DND-41 (cell line): ENCODE results near the gene CASKIN2.

Experiments
- ATAC-seq: fragments of 200-7000 bp; cut with Tn5 transposase; 3 replicates; pipeline ENCODE4 v1.9.1; 2021; ENCODE audit warnings: low read depth; ENCODE audit not compliant: insufficient read depth
- DNase-seq: peaks from one replicate; pipeline ENCODE4 v3.0.0-alpha.2; 2020
- H2AFZ ChIP-seq: 2 replicates; pipeline ENCODE4 v1.6.0; 2012; ENCODE audit warnings: low read depth, low read length
- H3K27ac ChIP-seq: 2 replicates; pipeline ENCODE4 v1.5.1; 2012; ENCODE audit warnings: low read length, inconsistent platforms
- H3K27me3 ChIP-seq: fragments of 200-600 bp; sonication (generic); 2 replicates; pipeline ENCODE4 v1.6.0; 2012; ENCODE audit warnings: low read length, mild to moderate bottlenecking, inconsistent platforms; ENCODE audit not compliant: insufficient read depth, poor library complexity
- H3K36me3 ChIP-seq: 2 replicates; pipeline ENCODE4 v1.5.1; 2012; ENCODE audit warnings: low read length, inconsistent platforms; ENCODE audit not compliant: insufficient read depth
- H3K4me1 ChIP-seq: 2 replicates; pipeline ENCODE4 v1.5.1; 2012; ENCODE audit warnings: mild to moderate bottlenecking, low read length; ENCODE audit not compliant: insufficient read depth
- H3K4me2 ChIP-seq: 2 replicates; pipeline ENCODE4 v1.6.0; 2012; ENCODE audit warnings: mild to moderate bottlenecking, moderate library complexity, low read length, inconsistent platforms; ENCODE audit not compliant: insufficient read depth
- H3K4me3 ChIP-seq, 2 experiments: fragments of 200-600 bp in 1 of 2; shearing (Covaris generic) in 1 of 2; 2 replicates each; pipeline ENCODE4 v1.5.1; 2012 to 2016; ENCODE audit warnings: inconsistent platforms in 2 of 2, low read length in 2 of 2, mild to moderate bottlenecking in 2 of 2, low read depth in 1 of 2, moderate library complexity in 1 of 2
- H3K79me2 ChIP-seq: 2 replicates; pipeline ENCODE4 v1.6.0; 2012; ENCODE audit warnings: low read length, inconsistent platforms; ENCODE audit not compliant: insufficient read depth
- H3K9ac ChIP-seq: 2 replicates; pipeline ENCODE4 v1.6.0; 2012; ENCODE audit warnings: low read depth, mild to moderate bottlenecking, inconsistent platforms, low read length, moderate library complexity
- H3K9me3 ChIP-seq: 2 replicates; pipeline ENCODE4 v1.5.1; 2012; ENCODE audit warnings: low read length, moderate library complexity, mild to moderate bottlenecking, inconsistent platforms; ENCODE audit not compliant: insufficient read depth, severe bottlenecking
- H4K20me1 ChIP-seq: 2 replicates; pipeline ENCODE4 v1.6.0; 2012; ENCODE audit warnings: low read length; ENCODE audit not compliant: insufficient read depth
- EZH2 ChIP-seq: IDR thresholded peaks from 3 replicates; pipeline ENCODE4 v1.6.1; 2012; ENCODE audit warnings: borderline replicate concordance, low read depth, mild to moderate bottlenecking, moderate library complexity, low read length, inconsistent platforms; ENCODE audit not compliant: severe bottlenecking
- TF ChIP-seq, protein P1 (sequence below): IDR thresholded peaks from 2 replicates; pipeline ENCODE4 v1.5.1; 2012; ENCODE audit warnings: borderline replicate concordance, low read length, moderate library complexity, mild to moderate bottlenecking; ENCODE audit not compliant: poor library complexity, severe bottlenecking; ENCODE audit errors: extremely low read depth

The CASKIN2 gene

DNA sequence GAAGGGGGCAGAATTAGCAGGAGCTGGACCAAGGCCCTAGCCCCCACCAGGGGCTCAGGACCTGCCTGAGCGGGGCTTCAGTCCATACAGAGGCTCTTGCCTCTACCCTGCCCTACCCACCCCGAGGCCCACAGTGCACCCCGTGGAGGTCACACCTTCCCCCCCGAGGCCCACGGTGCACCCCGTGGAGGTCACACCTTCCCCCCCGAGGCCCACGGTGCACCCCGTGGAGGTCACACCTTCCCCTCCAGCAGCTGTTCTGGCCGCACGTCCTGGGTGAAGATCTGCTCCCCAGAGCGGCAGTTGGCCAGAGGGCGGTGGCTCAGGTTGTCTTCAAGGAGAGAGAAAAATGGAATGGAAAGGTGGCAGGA lies 11.4 kb downstream of the CASKIN2 start:
- Histone ChIP-seq H3K4me3 (no peak overlapping the region), H2AFZ (no peak overlapping the region), H3K9ac (no peak overlapping the region), H3K36me3 (peaks cover 75% of the 10 kb centered on the region), H4K20me1 (peaks cover 19% of the 10 kb centered on the region), H3K4me1 (no peaks in the 10 kb centered on the region), H3K79me2 (no peaks in the 10 kb centered on the region), H3K9me3 (no peaks in the 10 kb centered on the region), H3K4me2 (no peak overlapping the region), H3K27me3 (no peaks in the 10 kb centered on the region), H3K27ac (no peak overlapping the region)
- ATAC-seq (no peak), DNase-seq (no peak)
- TF ChIP-seq, protein P1, sequence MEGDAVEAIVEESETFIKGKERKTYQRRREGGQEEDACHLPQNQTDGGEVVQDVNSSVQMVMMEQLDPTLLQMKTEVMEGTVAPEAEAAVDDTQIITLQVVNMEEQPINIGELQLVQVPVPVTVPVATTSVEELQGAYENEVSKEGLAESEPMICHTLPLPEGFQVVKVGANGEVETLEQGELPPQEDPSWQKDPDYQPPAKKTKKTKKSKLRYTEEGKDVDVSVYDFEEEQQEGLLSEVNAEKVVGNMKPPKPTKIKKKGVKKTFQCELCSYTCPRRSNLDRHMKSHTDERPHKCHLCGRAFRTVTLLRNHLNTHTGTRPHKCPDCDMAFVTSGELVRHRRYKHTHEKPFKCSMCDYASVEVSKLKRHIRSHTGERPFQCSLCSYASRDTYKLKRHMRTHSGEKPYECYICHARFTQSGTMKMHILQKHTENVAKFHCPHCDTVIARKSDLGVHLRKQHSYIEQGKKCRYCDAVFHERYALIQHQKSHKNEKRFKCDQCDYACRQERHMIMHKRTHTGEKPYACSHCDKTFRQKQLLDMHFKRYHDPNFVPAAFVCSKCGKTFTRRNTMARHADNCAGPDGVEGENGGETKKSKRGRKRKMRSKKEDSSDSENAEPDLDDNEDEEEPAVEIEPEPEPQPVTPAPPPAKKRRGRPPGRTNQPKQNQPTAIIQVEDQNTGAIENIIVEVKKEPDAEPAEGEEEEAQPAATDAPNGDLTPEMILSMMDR: no peak
- no peak for TF ChIP-seq EZH2

DNA sequence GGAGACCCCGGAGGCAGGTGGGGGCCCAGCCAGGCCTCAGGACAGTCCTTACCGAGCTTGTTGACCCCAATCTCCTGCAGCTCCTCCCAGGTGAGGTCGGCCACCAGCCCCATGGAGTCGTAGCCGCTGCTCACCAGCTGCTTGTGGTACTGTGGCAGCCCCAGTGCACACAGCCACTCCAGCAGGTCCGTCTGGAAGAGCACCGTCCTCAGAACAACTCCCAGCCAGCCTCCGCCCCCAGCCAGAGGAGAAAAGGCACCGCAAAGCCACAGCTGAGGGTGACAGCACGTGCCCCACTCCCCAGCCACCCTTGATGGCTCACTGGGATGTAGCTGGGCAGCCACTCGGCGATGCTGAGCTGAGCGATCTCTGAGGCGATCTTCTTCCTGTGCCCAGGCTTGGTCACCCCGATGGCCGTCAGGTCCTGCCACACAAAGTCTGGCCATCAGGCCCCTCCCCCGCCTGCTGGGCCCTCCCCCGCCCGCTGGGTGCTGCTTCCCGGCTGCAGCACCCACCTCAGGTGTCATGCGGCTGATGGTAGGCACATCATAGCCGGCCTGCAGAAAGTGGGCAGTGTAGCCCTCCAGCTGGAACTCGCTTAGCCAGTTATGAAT lies 11.9 kb downstream of the CASKIN2 start:
- Histone ChIP-seq H3K36me3 (peaks cover 79% of the 10 kb centered on the region), H3K4me1 (no peaks in the 10 kb centered on the region), H3K9ac (no peak overlapping the region), H3K9me3 (no peaks in the 10 kb centered on the region), H3K27ac (no peak overlapping the region), H4K20me1 (peaks cover 18% of the 10 kb centered on the region), H3K4me3 (no peak overlapping the region), H3K79me2 (no peaks in the 10 kb centered on the region), H3K4me2 (no peak overlapping the region), H3K27me3 (no peaks in the 10 kb centered on the region), H2AFZ (no peak overlapping the region)
- TF ChIP-seq EZH2: no peak
- TF ChIP-seq, protein P1: no peak
- ATAC-seq: no peak
- no peak for DNase-seq

DNA sequence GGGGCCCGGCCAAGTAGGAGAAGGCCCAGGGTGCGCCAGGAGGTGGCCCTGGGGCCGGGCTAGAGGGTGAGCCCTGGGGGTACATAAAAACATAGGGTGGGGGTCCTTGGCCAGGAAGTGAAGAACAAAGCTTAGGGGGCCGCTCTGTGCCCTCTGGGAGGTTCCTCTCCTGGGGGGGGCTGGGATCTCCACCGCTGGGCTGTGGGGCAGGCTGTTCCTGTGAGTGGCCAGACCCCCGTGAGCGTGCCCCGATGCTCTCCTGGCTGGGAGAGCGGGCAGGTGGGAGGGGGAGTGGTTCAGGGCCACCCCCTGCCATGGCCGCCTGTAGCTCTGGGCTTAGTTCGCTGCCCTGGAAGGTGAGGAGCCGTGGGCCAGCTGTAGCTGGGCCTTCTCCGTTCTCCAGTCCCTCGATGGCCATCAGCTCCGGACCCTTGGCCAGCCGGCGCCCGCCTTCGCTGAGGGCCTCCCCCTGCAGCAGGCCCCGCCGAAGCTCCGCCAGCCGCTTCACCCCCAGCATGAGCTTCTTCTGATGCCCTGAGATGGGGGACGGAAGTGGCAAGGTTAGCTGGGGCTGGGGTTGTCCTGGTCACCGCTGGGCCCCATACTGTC lies 12.5 kb downstream of the CASKIN2 start:
- no peak overlapping the region for H3K9ac ChIP-seq
- no peak for DNase-seq
- H3K9me3 ChIP-seq: no peaks in the 10 kb centered on the region
- H3K27ac ChIP-seq: no peak overlapping the region
- ATAC-seq: no peak
- no peaks in the 10 kb centered on the region for H3K4me1 ChIP-seq
- no peak overlapping the region for H2AFZ ChIP-seq
- peaks cover 14% of the 10 kb centered on the region for H4K20me1 ChIP-seq
- no peaks in the 10 kb centered on the region for H3K27me3 ChIP-seq
- TF ChIP-seq EZH2: no peak
- TF ChIP-seq, protein P1: no peak
- H3K4me3 ChIP-seq: no peak overlapping the region
- no peaks in the 10 kb centered on the region for H3K79me2 ChIP-seq
- no peak overlapping the region for H3K4me2 ChIP-seq
- peaks cover 80% of the 10 kb centered on the region for H3K36me3 ChIP-seq
